HT1080 (cell line): ENCODE measurements around the gene PDE11A. TPM values are rescaled to one million over a fixed set of nuclear protein-coding genes. Genes with fewer than 3 reads are reported as not detected.

ENCODE experiments used
- DNase-seq: peaks from one replicate; pipeline ENCODE4 v3.0.0-alpha.2; 2015; ENCODE audit warnings: low read depth
- total RNA-seq: library from RNA; depleted of rRNA; stranded (reverse); fragments of >200 nt; shearing (Covaris generic); gene quantifications from 2 replicates; pipeline ENCODE4 v1.2.3, GENCODE V29; 2014

Gene PDE11A
- total RNA-seq, 1 experiment from 2014 or later = 0.42 TPM

GRCh38 chr2:177694348-177694747 lies 378.2 kb downstream of the PDE11A start:
- DNase-seq = no peak

- DNase-seq = no peak
Observed at GRCh38 chr2:177693658-177694339, 378.8 kb downstream of the PDE11A start.

- peak; percentile 33 for DNase-seq
Observed at GRCh38 chr2:177692783-177693269, 379.8 kb downstream of the PDE11A start.

GRCh38 chr2:177692042-177692782 lies 380.4 kb downstream of the PDE11A start:
- DNase-seq = no peak

GRCh38 chr2:177691177-177691576 lies 381.4 kb downstream of the PDE11A start:
- DNase-seq = no peak

- no peak for DNase-seq
Observed at GRCh38 chr2:177689623-177690022, 383.0 kb downstream of the PDE11A start.

GRCh38 chr2:177688844-177689243 lies 383.7 kb downstream of the PDE11A start:
- no peak for DNase-seq

- no peak for DNase-seq
Observed at GRCh38 chr2:177683661-177684069, 388.9 kb downstream of the PDE11A start.

- no peak for DNase-seq
Observed at GRCh38 chr2:177682836-177683660, 389.5 kb downstream of the PDE11A start.

GRCh38 chr2:177682006-177682405 lies 390.6 kb downstream of the PDE11A start:
- DNase-seq = no peak

GRCh38 chr2:177680866-177681712 lies 391.5 kb downstream of the PDE11A start:
- DNase-seq = no peak

GRCh38 chr2:177679611-177680605 lies 392.7 kb downstream of the PDE11A start:
- no peak for DNase-seq

- DNase-seq = no peak
Observed at GRCh38 chr2:177678939-177679338, 393.6 kb downstream of the PDE11A start.

GRCh38 chr2:177676636-177677035 lies 395.9 kb downstream of the PDE11A start:
- DNase-seq = no peak

- no peak for DNase-seq
Observed at GRCh38 chr2:177675825-177676224, 396.8 kb downstream of the PDE11A start.

GRCh38 chr2:177675350-177675821 lies 397.2 kb downstream of the PDE11A start:
- no peak for DNase-seq

- DNase-seq = peak; percentile 18
Observed at GRCh38 chr2:177673602-177674595, 398.7 kb downstream of the PDE11A start.

- no peak for DNase-seq
Observed at GRCh38 chr2:177671662-177672061, 400.9 kb downstream of the PDE11A start.
